ENCODE data around the gene TTC32.

- TF ChIP-seq, protein P1, sequence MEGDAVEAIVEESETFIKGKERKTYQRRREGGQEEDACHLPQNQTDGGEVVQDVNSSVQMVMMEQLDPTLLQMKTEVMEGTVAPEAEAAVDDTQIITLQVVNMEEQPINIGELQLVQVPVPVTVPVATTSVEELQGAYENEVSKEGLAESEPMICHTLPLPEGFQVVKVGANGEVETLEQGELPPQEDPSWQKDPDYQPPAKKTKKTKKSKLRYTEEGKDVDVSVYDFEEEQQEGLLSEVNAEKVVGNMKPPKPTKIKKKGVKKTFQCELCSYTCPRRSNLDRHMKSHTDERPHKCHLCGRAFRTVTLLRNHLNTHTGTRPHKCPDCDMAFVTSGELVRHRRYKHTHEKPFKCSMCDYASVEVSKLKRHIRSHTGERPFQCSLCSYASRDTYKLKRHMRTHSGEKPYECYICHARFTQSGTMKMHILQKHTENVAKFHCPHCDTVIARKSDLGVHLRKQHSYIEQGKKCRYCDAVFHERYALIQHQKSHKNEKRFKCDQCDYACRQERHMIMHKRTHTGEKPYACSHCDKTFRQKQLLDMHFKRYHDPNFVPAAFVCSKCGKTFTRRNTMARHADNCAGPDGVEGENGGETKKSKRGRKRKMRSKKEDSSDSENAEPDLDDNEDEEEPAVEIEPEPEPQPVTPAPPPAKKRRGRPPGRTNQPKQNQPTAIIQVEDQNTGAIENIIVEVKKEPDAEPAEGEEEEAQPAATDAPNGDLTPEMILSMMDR (IDR thresholded peaks at IDR 0.05; ENCODE audit: extremely low read depth in 1 of 2, insufficient read depth in 1 of 2, low read depth in 1 of 2, low read length in 2 of 2), result no peak
- TF ChIP-seq EZH2 (IDR thresholded peaks at IDR 0.05; ENCODE audit: borderline replicate concordance, low read depth, low read length, severe bottlenecking) (no peak), JUN (IDR thresholded peaks at IDR 0.05; ENCODE audit: borderline replicate concordance, insufficient read depth, insufficient read length, low read depth) (no peak), POLR2AphosphoS5 (IDR thresholded peaks at IDR 0.05; ENCODE audit: insufficient read depth, low read depth, low read length) (no peak)
- TF ChIP-seq, protein P2, sequence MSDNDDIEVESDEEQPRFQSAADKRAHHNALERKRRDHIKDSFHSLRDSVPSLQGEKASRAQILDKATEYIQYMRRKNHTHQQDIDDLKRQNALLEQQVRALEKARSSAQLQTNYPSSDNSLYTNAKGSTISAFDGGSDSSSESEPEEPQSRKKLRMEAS (IDR thresholded peaks at IDR 0.05; ENCODE audit: insufficient read depth, insufficient read length), result no peak
Observed at GRCh38 chr2:19937004-19937403, 35.2 kb upstream of the TTC32 start.

All from endothelial cell of umbilical vein (primary cell).